ENCODE data around the gene HNRNPM. TPM values are rescaled to one million over a fixed set of nuclear protein-coding genes. Genes with fewer than 3 reads are reported as not detected.

HNRNPM gene
- total RNA-seq, 1 donor from 2014 or later: 104 TPM

DNA sequence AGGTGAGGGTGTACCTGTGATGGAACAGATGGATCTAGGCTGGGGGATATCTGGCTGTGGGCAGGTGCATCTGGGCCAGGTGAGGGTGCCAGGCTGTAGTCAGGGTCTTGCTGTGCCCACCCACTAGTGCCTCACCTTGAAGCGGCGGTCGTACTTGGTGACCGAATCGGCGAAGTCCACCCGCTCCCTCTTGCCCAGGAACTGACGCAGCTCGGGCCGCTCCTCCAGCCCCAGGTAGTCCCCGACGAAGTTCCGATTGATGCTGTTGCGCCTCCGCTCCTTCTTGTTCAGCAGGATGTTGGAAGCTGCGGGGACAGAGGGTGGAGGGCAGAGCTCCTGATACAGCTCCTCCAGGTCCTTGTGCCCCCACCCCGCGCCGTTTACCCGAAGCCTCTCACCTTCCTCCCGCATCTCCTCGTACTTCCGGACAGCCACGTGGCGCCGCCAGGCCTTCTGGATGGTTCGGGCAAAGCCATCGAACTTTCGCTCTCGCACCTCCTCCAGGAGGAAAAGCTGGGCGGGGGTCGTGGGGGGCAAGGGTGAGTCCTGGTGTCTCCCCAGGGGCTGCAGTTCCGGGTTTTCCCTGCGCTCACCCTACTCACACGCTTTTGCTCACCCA, 85.4 kb downstream of the HNRNPM start:
- Histone ChIP-seq H3K9me3 (replicated peaks) (no peaks in the 10 kb centered on the region), H3K4me3 (no peak overlapping the region), H3K4me1 (peaks cover 14% of the 10 kb centered on the region), H3K36me3 (no peaks in the 10 kb centered on the region), H3K27ac (replicated peaks) (no peak overlapping the region), H3K27me3 (ENCODE audit: low read depth) (no peaks in the 10 kb centered on the region)
- intact Hi-C loops (cut with micrococcal nuclease): no loop called here
- TF ChIP-seq, protein P1, sequence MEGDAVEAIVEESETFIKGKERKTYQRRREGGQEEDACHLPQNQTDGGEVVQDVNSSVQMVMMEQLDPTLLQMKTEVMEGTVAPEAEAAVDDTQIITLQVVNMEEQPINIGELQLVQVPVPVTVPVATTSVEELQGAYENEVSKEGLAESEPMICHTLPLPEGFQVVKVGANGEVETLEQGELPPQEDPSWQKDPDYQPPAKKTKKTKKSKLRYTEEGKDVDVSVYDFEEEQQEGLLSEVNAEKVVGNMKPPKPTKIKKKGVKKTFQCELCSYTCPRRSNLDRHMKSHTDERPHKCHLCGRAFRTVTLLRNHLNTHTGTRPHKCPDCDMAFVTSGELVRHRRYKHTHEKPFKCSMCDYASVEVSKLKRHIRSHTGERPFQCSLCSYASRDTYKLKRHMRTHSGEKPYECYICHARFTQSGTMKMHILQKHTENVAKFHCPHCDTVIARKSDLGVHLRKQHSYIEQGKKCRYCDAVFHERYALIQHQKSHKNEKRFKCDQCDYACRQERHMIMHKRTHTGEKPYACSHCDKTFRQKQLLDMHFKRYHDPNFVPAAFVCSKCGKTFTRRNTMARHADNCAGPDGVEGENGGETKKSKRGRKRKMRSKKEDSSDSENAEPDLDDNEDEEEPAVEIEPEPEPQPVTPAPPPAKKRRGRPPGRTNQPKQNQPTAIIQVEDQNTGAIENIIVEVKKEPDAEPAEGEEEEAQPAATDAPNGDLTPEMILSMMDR (IDR thresholded peaks at IDR 0.05; ENCODE audit: borderline replicate concordance): no peak
- no peak for DNase-seq

DNA sequence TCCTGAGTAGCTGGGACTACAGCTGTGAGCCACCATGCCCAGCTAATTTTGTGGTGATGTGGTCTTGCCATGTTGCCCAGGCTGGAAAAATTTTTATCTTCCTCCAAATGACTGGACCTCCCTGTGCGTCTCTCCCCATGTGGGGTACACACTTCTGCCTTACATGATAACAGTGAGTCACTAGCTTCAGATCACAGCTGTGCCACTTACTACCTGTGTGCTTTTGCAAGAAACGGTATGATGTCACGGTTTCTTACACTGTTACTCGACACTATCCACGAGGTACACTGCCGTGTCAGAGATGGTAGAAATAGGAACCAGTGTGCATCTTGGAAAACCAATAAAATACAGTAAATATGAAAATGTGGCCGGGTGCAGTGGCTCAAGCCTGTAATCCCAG, 86.7 kb downstream of the HNRNPM start:
- intact Hi-C loops (cut with micrococcal nuclease): no loop called here
- Histone ChIP-seq H3K27me3 (ENCODE audit: low read depth) (no peaks in the 10 kb centered on the region), H3K9me3 (replicated peaks) (no peaks in the 10 kb centered on the region), H3K4me3 (no peak overlapping the region), H3K36me3 (no peaks in the 10 kb centered on the region), H3K27ac (replicated peaks) (no peak overlapping the region), H3K4me1 (peaks cover 6% of the 10 kb centered on the region)
- TF ChIP-seq, protein P1 (IDR thresholded peaks at IDR 0.05; ENCODE audit: borderline replicate concordance): no peak
- no peak for DNase-seq

DNA sequence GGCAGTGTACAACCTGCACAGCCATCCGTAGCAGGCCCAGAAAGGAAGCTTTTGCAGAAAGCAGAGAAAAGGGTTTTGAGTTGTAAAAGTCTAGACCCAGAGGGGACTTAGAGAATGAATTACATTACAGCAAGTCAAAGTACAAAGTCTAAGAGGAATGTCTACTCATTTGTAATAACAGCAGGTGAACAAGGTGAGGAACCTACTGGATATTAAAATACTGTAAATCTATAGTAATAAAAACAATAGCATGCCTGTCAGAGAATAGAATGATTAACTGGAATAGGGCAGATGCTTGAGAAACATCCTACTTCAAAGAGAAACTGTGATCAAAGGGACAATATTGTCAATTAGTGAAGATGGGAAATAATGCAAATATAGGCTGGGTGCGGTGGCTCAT, 87.5 kb downstream of the HNRNPM start:
- Histone ChIP-seq H3K9me3 (replicated peaks) (no peaks in the 10 kb centered on the region), H3K4me3 (no peak overlapping the region), H3K27me3 (ENCODE audit: low read depth) (no peaks in the 10 kb centered on the region), H3K4me1 (no peaks in the 10 kb centered on the region), H3K36me3 (no peaks in the 10 kb centered on the region), H3K27ac (replicated peaks) (no peak overlapping the region)
- DNase-seq: no peak
- TF ChIP-seq, protein P1 (IDR thresholded peaks at IDR 0.05; ENCODE audit: borderline replicate concordance): no peak
- intact Hi-C loops (cut with micrococcal nuclease): no loop called here

DNA sequence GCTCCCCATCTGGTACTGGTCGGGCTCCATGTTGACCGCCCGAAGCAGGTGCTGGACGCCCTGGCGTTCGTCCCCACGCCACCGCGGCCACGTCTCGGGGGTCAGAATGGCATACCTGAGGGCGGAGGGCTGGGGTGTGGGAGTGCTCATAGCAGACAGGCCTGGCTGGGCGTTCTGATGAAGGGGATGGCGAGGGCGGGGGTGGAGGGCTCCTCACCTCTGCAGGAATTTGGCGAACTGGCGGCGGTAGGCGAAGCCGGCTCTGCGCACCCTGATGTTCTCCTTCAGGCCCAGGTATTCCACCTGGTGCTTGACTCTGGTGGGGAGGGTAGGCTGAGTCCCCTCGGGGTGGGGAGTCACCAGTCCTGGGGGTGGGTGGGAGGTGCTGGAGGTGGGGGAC, 91.5 kb downstream of the HNRNPM start:
- DNase-seq: no peak
- no peaks in the 10 kb centered on the region for H3K4me1 ChIP-seq
- TF ChIP-seq, protein P1 (IDR thresholded peaks at IDR 0.05; ENCODE audit: borderline replicate concordance): no peak
- H3K36me3 ChIP-seq: no peaks in the 10 kb centered on the region
- no peak overlapping the region for H3K27ac ChIP-seq (replicated peaks)
- intact Hi-C loops (cut with micrococcal nuclease): no loop called here
- H3K27me3 ChIP-seq (ENCODE audit: low read depth): no peaks in the 10 kb centered on the region
- H3K9me3 ChIP-seq (replicated peaks): no peaks in the 10 kb centered on the region
- no peak overlapping the region for H3K4me3 ChIP-seq

DNA sequence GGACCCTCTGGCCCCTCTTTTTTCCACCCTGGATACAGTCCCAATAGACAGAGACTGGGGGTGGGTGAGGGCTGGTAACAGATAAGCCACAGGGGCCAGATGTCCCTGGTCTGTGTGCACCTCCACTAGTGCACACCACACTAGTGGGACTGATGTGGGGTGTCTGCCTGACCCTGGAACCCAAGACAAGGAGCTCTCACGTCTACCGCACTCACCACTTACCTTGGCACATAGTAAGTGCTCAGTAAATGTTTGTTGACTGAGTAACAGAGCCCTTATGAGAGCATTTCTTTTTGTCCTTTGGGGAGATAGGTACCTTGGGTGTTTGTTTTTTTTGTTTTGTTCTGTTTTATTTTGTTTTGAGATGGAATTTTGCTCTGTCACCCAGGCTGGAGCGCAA, 92.3 kb downstream of the HNRNPM start:
- DNase-seq: no peak
- intact Hi-C loops (cut with micrococcal nuclease): no loop called here
- Histone ChIP-seq H3K36me3 (no peaks in the 10 kb centered on the region), H3K9me3 (replicated peaks) (no peaks in the 10 kb centered on the region), H3K27me3 (ENCODE audit: low read depth) (no peaks in the 10 kb centered on the region), H3K4me3 (no peak overlapping the region), H3K27ac (replicated peaks) (no peak overlapping the region), H3K4me1 (no peaks in the 10 kb centered on the region)
- TF ChIP-seq, protein P1 (IDR thresholded peaks at IDR 0.05; ENCODE audit: borderline replicate concordance): no peak

Other genes with a start within 250 kb of the HNRNPM start
- gene CERS4, start 235.6 kb upstream of the HNRNPM start, total RNA-seq: 16.5 TPM
- gene CD320, start 136.6 kb upstream of the HNRNPM start, total RNA-seq: 31.8 TPM
- gene NDUFA7, start 123.6 kb upstream of the HNRNPM start, total RNA-seq: 134 TPM
- 967 TPM for gene RPS28, start 123.5 kb upstream of the HNRNPM start, total RNA-seq
- gene KANK3, start 101.7 kb upstream of the HNRNPM start, total RNA-seq: 19.9 TPM
- 8.4 TPM for gene ANGPTL4, start 80.8 kb upstream of the HNRNPM start, total RNA-seq
- gene RAB11B, start 54.6 kb upstream of the HNRNPM start, total RNA-seq: 157 TPM
- 109 TPM for gene MARCHF2, start 31.7 kb upstream of the HNRNPM start, total RNA-seq
- gene PRAM1, start 57.7 kb downstream of the HNRNPM start, total RNA-seq: 0.36 TPM
- gene ZNF414, start 69.2 kb downstream of the HNRNPM start, total RNA-seq: 17.0 TPM
- 7.4 TPM for gene MYO1F, start 132.5 kb downstream of the HNRNPM start, total RNA-seq
- gene ADAMTS10, start 165.7 kb downstream of the HNRNPM start, total RNA-seq: 11.5 TPM
- not detected for gene NFILZ, start 185.7 kb downstream of the HNRNPM start, total RNA-seq

Measured in left ventricle myocardium inferior (tissue), 1 donor.